Activated CD8-positive, alpha-beta T cell treated with anti-CD3 and anti-CD28 coated beads for 36 hours (primary cell): ENCODE measurements around the gene CILP2. TPM values are rescaled to one million over a fixed set of nuclear protein-coding genes. Genes with fewer than 3 reads are reported as not detected.

ENCODE experiments used
- ATAC-seq: fragments of 200-7000 bp; cut with Tn5 transposase; one replicate; pipeline ENCODE4 v1.10.0; 2021; ENCODE audit warnings: mild to moderate bottlenecking, moderate library complexity
- CTCF ChIA-PET: fragments of 350-600 bp; sonication (Branson Sonifier 250); formaldehyde crosslinking; loops from one replicate; lab custom pipeline; 2021; ENCODE audit warnings: antibody characterized with exemption; lab: Charles Lee
- POLR2A ChIA-PET: fragments of 350-600 bp; sonication (Branson Sonifier 250); formaldehyde crosslinking; loops from one replicate; lab custom pipeline; 2021; ENCODE audit warnings: antibody characterized with exemption; lab: Charles Lee
- DNase-seq: peaks from one replicate; pipeline ENCODE4 v3.0.0-alpha.2; 2020
- H3K27ac Mint-ChIP-seq: one replicate; pipeline ENCODE4 v1.8.0; 2021; ENCODE audit warnings: mild to moderate bottlenecking, mixed read lengths
- H3K27me3 Mint-ChIP-seq: one replicate; pipeline ENCODE4 v1.8.0; 2021; ENCODE audit warnings: mixed read lengths
- H3K36me3 Mint-ChIP-seq: one replicate; pipeline ENCODE4 v1.8.0; 2021; ENCODE audit warnings: low read depth, mixed read lengths
- H3K4me1 Mint-ChIP-seq: one replicate; pipeline ENCODE4 v1.8.0; 2021; ENCODE audit warnings: low read depth, mixed read lengths
- H3K4me3 Mint-ChIP-seq: one replicate; pipeline ENCODE4 v1.8.0; 2021; ENCODE audit warnings: mild to moderate bottlenecking, moderate library complexity, mixed read lengths
- H3K9me3 Mint-ChIP-seq: one replicate; pipeline ENCODE4 v1.8.0; 2021; ENCODE audit warnings: mixed read lengths
- intact Hi-C: fragments of 100-400 bp; cut with micrococcal nuclease; formaldehyde crosslinking; loops from one replicate; pipeline ENCODE4 v1.10.0; 2022
- total RNA-seq, 2 experiments: library from RNA; stranded (reverse); gene quantifications; one replicate each; pipeline ENCODE4 v1.2.3, GENCODE V29; 2021
- TF ChIP-seq, protein P1 (sequence below): fragments of 200-600 bp; IDR thresholded peaks from one replicate; pipeline ENCODE4 v1.8.0; 2022; ENCODE audit warnings: antibody characterized with exemption, mild to moderate bottlenecking

CILP2 gene
- total RNA-seq, 2 experiments from 2014 or later, result 0.31 to 0.32 TPM

DNA sequence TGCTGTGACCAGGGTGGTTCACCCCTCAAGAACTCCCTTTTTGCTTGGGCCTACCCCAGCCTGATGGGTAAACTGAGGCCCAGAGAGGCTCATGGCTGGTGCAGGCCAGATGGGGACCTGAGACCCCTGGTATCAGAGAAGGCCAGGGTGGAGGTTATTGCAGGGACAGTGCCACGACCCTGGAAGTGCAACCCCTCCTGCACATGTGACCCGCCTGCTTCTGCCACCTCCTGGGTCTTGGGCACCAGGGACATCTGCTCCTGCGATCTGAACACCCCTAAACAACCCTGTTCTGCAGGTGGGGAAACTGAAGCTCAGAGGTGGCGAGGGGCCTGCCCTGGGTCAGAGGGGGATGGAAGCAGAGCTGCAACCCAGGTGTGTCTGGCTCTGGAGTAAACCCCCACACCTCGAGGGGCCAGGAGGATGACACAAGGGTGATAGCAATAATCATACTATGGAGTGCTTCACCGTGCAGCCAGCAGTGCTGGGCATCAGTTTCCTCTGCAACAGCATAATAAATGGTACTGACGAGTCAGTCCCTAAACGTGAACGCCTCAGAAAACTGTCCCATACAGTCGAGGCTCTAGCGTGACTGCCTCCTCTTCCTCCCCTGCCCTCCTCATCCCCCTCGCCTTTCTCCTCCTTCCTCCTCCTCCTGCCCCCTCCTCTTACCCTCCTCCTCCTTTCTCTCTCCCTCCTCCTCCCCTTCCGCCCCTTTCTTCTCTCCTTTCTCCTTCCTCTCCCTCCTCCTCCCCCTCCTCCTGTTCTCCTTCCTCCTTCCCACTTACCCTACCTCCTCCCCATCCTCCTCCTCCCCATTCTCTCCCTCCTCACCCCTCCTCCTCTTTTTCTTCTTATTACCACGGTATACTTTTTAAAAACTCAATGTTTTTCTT lies 5.0 kb upstream of the CILP2 start:
- TF ChIP-seq, protein P1, sequence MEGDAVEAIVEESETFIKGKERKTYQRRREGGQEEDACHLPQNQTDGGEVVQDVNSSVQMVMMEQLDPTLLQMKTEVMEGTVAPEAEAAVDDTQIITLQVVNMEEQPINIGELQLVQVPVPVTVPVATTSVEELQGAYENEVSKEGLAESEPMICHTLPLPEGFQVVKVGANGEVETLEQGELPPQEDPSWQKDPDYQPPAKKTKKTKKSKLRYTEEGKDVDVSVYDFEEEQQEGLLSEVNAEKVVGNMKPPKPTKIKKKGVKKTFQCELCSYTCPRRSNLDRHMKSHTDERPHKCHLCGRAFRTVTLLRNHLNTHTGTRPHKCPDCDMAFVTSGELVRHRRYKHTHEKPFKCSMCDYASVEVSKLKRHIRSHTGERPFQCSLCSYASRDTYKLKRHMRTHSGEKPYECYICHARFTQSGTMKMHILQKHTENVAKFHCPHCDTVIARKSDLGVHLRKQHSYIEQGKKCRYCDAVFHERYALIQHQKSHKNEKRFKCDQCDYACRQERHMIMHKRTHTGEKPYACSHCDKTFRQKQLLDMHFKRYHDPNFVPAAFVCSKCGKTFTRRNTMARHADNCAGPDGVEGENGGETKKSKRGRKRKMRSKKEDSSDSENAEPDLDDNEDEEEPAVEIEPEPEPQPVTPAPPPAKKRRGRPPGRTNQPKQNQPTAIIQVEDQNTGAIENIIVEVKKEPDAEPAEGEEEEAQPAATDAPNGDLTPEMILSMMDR, result no peak

DNA sequence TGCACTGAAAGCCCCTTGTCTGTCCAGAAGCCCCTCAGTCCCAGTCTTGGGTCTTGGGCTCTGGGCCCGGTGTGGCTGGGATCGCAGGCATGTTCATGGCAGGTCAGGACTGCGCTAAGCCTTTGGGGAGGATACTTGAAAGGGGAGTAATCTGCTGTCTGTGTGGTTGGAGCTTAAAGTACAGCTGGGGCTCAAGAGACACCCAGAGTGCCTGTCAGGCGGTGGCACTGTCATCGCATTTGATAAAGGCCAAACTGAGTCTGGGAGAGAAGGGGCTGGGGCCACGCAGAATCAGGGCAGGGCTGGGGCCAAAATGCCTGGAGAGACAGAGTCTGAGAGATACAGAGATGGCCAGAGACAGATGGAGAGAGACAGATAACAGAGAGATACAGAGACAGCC lies 4.2 kb upstream of the CILP2 start:
- intact Hi-C loops, result loop anchor here (2.0 to 5.0 kb wide), 2 partner anchors 109 to 423 kb away; partner anchors contain the start of gene GMIP
- ChIA-PET CTCF (interaction anchor here (3.1 to 7.2 kb wide), 3 partner anchors 21 to 111 kb away, joined by 17 to 111 read pairs (median 51); partner anchors contain the start of gene GMIP), POLR2A (no interaction called here)
- H3K27me3 Mint-ChIP-seq, result peaks cover 4% of the 10 kb centered on the region
- ATAC-seq, result no peak
- no peak overlapping the region for H3K27ac Mint-ChIP-seq
- no peak for DNase-seq
- no peaks in the 10 kb centered on the region for H3K9me3 Mint-ChIP-seq
- peaks cover 5% of the 10 kb centered on the region for H3K36me3 Mint-ChIP-seq
- peaks cover 16% of the 10 kb centered on the region for H3K4me1 Mint-ChIP-seq
- no peak overlapping the region for H3K4me3 Mint-ChIP-seq
- TF ChIP-seq, protein P1, result no peak

More for the DNA sequence above, 5.0 kb upstream of the CILP2 start:
- ATAC-seq (no peak), DNase-seq (no peak)
- ChIA-PET POLR2A (interaction anchor here (0.8 to 2.6 kb wide), 11 partner anchors 8 to 118 kb away, joined by 3 to 15 read pairs (median 3); partner anchors contain the start of genes GMIP, NDUFA13 and TSSK6), CTCF (interaction anchor here (0.6 to 7.2 kb wide), 51 partner anchors 8 to 464 kb away, joined by 3 to 111 read pairs (median 5); partner anchors contain the start of genes GMIP, LPAR2, NDUFA13 and TSSK6)
- intact Hi-C loops, result loop anchor here (2.0 to 5.0 kb wide), 2 partner anchors 110 to 424 kb away; partner anchors contain the start of gene GMIP
- no peaks in the 10 kb centered on the region for H3K9me3 Mint-ChIP-seq
- H3K27ac Mint-ChIP-seq, result no peak overlapping the region
- H3K4me1 Mint-ChIP-seq, result peaks cover 11% of the 10 kb centered on the region
- peaks cover 5% of the 10 kb centered on the region for H3K36me3 Mint-ChIP-seq
- H3K27me3 Mint-ChIP-seq, result no peaks in the 10 kb centered on the region
- H3K4me3 Mint-ChIP-seq, result no peak overlapping the region

DNA sequence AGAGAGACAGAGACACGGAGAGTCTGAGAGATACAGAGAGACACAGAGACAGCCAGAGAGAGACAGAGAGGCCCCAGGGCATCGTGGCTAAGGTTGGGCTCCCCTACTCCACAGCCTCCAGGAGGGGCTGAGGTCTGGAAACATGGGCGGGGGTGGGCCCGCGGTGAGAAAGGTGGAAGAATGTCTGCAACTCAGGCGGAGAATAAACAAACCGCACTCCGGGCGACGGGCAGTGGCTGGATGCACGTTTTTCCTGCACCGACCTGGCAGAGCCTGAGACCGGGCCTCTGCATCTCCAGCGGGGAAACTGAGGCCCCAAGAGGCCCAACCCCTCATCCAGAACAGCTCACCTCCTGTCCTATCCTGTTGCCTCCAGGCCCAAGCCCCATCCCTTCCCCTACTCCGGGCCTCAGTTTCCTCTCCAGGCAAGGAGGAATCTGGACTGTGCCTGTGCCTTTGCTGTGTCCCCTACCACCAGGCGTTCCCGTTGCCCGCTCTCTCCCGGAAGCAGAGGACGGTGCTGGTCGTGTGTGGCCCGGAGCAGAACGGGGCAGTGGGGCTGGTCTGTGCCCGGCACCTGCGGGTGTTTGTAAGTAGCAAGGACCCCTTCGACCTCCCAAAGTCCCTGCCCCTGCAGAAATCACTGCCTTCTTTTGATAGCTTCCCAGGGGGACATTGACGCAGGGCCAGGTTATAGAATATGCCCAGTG lies 3.4 kb upstream of the CILP2 start:
- CTCF ChIA-PET, result interaction anchor here (1.1 to 7.2 kb wide), 2 partner anchors 17 to 110 kb away, joined by 4 to 51 read pairs; partner anchors contain the start of gene GMIP
- intact Hi-C loops, result loop anchor here (5.0 kb wide), 1 partner anchor 423 kb away; no protein-coding TSS in a partner anchor
- H3K4me3 Mint-ChIP-seq, result no peak overlapping the region
- TF ChIP-seq, protein P1, result no peak
- H3K27ac Mint-ChIP-seq, result no peak overlapping the region
- ATAC-seq (no peak), DNase-seq (no peak)
- H3K4me1 Mint-ChIP-seq, result peaks cover 19% of the 10 kb centered on the region
- peaks cover 3% of the 10 kb centered on the region for H3K36me3 Mint-ChIP-seq
- H3K9me3 Mint-ChIP-seq, result no peaks in the 10 kb centered on the region
- peaks cover 6% of the 10 kb centered on the region for H3K27me3 Mint-ChIP-seq
- POLR2A ChIA-PET, result interaction anchor here (0.5 to 1.1 kb wide), 4 partner anchors 49 to 110 kb away, joined by 3 read pairs; no protein-coding TSS in a partner anchor

DNA sequence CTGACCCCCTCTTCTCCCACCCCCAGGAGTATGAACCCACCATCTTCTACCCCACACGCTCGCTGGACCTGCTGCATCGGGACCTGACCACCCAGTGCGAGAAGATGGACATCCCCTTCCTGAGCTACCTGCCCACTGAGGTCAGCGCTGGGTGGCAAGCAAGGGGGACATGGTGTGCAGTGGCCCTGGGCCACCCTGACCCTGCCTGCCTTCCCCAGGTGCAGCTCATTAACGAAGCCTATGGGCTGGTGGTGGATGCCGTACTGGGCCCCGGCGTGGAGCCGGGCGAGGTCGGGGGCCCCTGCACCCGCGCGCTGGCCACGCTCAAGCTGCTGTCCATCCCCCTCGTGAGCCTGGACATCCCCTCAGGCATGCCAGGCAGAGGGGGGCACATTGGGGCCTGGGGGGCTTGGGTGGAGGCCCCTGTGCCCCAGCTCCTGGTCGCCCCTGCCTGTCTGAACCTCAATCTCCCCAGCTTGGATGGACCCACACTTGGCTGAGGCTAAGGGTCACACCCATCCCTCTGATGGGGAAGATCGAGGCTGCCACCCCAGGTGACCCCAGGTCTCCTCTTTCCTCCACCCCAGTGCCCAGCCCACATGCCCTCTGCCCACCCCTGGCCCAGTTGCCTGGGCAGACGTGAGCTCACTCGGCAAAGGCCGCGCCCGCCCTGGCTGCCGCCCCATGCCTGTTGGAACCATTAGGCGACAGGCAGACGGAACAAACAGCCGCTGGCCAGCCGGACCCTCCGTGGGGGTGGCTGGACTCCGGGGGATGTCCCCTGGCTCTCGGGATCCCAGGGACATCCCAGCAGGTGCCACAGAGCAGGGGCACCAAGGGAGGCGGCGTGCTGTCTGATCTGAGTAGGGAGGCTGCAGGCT lies 2.5 kb upstream of the CILP2 start:
- Mint-ChIP-seq H3K4me1 (peaks cover 23% of the 10 kb centered on the region), H3K27ac (no peak overlapping the region), H3K9me3 (no peaks in the 10 kb centered on the region), H3K27me3 (peaks cover 6% of the 10 kb centered on the region), H3K36me3 (peaks cover 3% of the 10 kb centered on the region), H3K4me3 (no peak overlapping the region)
- intact Hi-C loops, result no loop called here
- no peak for DNase-seq
- TF ChIP-seq, protein P1, result no peak
- POLR2A ChIA-PET, result interaction anchor here (0.8 to 1.1 kb wide), 4 partner anchors 78 to 284 kb away, joined by 3 read pairs; no protein-coding TSS in a partner anchor
- no peak for ATAC-seq
- CTCF ChIA-PET, result interaction anchor here (1.1 to 7.2 kb wide), 2 partner anchors 16 to 109 kb away, joined by 4 to 51 read pairs; partner anchors contain the start of gene GMIP
